ENCODE measurements around the gene HACD2. TPM values are rescaled to one million over a fixed set of nuclear protein-coding genes. Genes with fewer than 3 reads are reported as not detected.
"Not testable (repeated sequence)": the region's sequence is repeated elsewhere in the genome, so short reads cannot be mapped to it uniquely, and the experiment has no call there.

The HACD2 gene
- polyA plus RNA-seq, 1 experiment, result 29.8 TPM

GRCh38 chr3:123605789-123606234 lies 21.0 kb upstream of the HACD2 start:
- H3K36me3 ChIP-seq (ENCODE audit: control insufficient read depth, insufficient read depth, low read length), result peaks cover 11% of the 10 kb centered on the region
- no peaks in the 10 kb centered on the region for H3K27me3 ChIP-seq (ENCODE audit: control insufficient read depth, insufficient read depth, low read length)
- POLR2A ChIA-PET, result no interaction called here
- no peak overlapping the region for H3K4me3 ChIP-seq (ENCODE audit: low read depth, low read length)
- no peak for TF ChIP-seq CTCF (IDR thresholded peaks at IDR 0.05; ENCODE audit: insufficient read depth, low read depth, low read length)
- CTCF ChIA-PET, result no interaction called here
- no peak for DNase-seq (ENCODE audit: low read depth)

GRCh38 chr3:123603153-123603552 lies 18.3 kb upstream of the HACD2 start:
- H3K36me3 ChIP-seq (ENCODE audit: control insufficient read depth, insufficient read depth, low read length); H3K4me3 ChIP-seq (ENCODE audit: low read depth, low read length); CTCF ChIA-PET; DNase-seq (ENCODE audit: low read depth); H3K27me3 ChIP-seq (ENCODE audit: control insufficient read depth, insufficient read depth, low read length); POLR2A ChIA-PET: not testable (repeated sequence)

- TF ChIP-seq CTCF (IDR thresholded peaks at IDR 0.05; ENCODE audit: insufficient read depth, low read depth, low read length), result no peak
- Histone ChIP-seq H3K27me3 (ENCODE audit: control insufficient read depth, insufficient read depth, low read length) (no peaks in the 10 kb centered on the region), H3K4me3 (ENCODE audit: low read depth, low read length) (no peak overlapping the region), H3K36me3 (ENCODE audit: control insufficient read depth, insufficient read depth, low read length) (no peaks in the 10 kb centered on the region)
- ChIA-PET CTCF (interaction anchor here (1.4 to 1.5 kb wide), 2 partner anchors 12 to 15 kb away, joined by 3 read pairs; no protein-coding TSS in a partner anchor), POLR2A (no interaction called here)
- peak; percentile 15 for DNase-seq (ENCODE audit: low read depth)
These were observed 17.5 kb upstream of the HACD2 start for GRCh38 chr3:123602325-123602724.

GRCh38 chr3:123600863-123601262 lies 16.0 kb upstream of the HACD2 start:
- CTCF ChIA-PET, result interaction anchor here (0.5 kb wide), 1 partner anchor 30 kb away, joined by 4 read pairs; no protein-coding TSS in a partner anchor
- DNase-seq (ENCODE audit: low read depth); H3K4me3 ChIP-seq (ENCODE audit: low read depth, low read length); POLR2A ChIA-PET; H3K36me3 ChIP-seq (ENCODE audit: control insufficient read depth, insufficient read depth, low read length); H3K27me3 ChIP-seq (ENCODE audit: control insufficient read depth, insufficient read depth, low read length): not testable (repeated sequence)

- Histone ChIP-seq H3K4me3 (ENCODE audit: low read depth, low read length) (no peak overlapping the region), H3K27me3 (ENCODE audit: control insufficient read depth, insufficient read depth, low read length) (no peaks in the 10 kb centered on the region), H3K36me3 (ENCODE audit: control insufficient read depth, insufficient read depth, low read length) (no peaks in the 10 kb centered on the region)
- CTCF ChIA-PET, result no interaction called here
- POLR2A ChIA-PET, result no interaction called here
- no peak for TF ChIP-seq CTCF (IDR thresholded peaks at IDR 0.05; ENCODE audit: insufficient read depth, low read depth, low read length)
- DNase-seq (ENCODE audit: low read depth), result no peak
These were observed 12.7 kb upstream of the HACD2 start for GRCh38 chr3:123597561-123597960.

- POLR2A ChIA-PET, result no interaction called here
These were observed 10.7 kb upstream of the HACD2 start for GRCh38 chr3:123595396-123596180.

More at GRCh38 chr3:123595396-123596180, 10.7 kb upstream of the HACD2 start:
- no peaks in the 10 kb centered on the region for H3K27me3 ChIP-seq (ENCODE audit: control insufficient read depth, insufficient read depth, low read length)
- TF ChIP-seq CTCF (IDR thresholded peaks at IDR 0.05; ENCODE audit: insufficient read depth, low read depth, low read length), result no peak
- H3K4me3 ChIP-seq (ENCODE audit: low read depth, low read length), result no peak overlapping the region
- H3K36me3 ChIP-seq (ENCODE audit: control insufficient read depth, insufficient read depth, low read length), result no peaks in the 10 kb centered on the region
- CTCF ChIA-PET, result no interaction called here
- no peak for DNase-seq (ENCODE audit: low read depth)

All from BJ (cell line).